ENCODE measurements around the gene RALGAPB.

The RALGAPB gene

GRCh38 chr20:38551056-38551626 lies 78.5 kb downstream of the RALGAPB start:
- no peak for DNase-seq

- no peak for DNase-seq
Observed at GRCh38 chr20:38554986-38555385, 82.3 kb downstream of the RALGAPB start.

GRCh38 chr20:38555395-38555794 lies 82.8 kb downstream of the RALGAPB start:
- no peak for DNase-seq

- no peak for DNase-seq
Observed at GRCh38 chr20:38557174-38557573, 84.5 kb downstream of the RALGAPB start.

GRCh38 chr20:38558596-38559360 lies 86.1 kb downstream of the RALGAPB start:
- no peak for DNase-seq

GRCh38 chr20:38559764-38560163 lies 87.1 kb downstream of the RALGAPB start:
- no peak for DNase-seq

GRCh38 chr20:38563802-38564431 lies 91.3 kb downstream of the RALGAPB start:
- no peak for DNase-seq

- no peak for DNase-seq
Observed at GRCh38 chr20:38564680-38565079, 92.0 kb downstream of the RALGAPB start.

GRCh38 chr20:38566036-38566598 lies 93.5 kb downstream of the RALGAPB start:
- DNase-seq: no peak

GRCh38 chr20:38569747-38570525 lies 97.3 kb downstream of the RALGAPB start:
- no peak for DNase-seq

- no peak for DNase-seq
Observed at GRCh38 chr20:38573413-38573812, 100.8 kb downstream of the RALGAPB start.

- no peak for DNase-seq
Observed at GRCh38 chr20:38579219-38579910, 106.7 kb downstream of the RALGAPB start.

- DNase-seq: no peak
Observed at GRCh38 chr20:38579921-38580320, 107.3 kb downstream of the RALGAPB start.

- DNase-seq: no peak
Observed at GRCh38 chr20:38581013-38581412, 108.4 kb downstream of the RALGAPB start, which contains the start of gene ADIG. Gene ADIG, plus strand, starts transcription at chr20:38581197. Its CDS starts 54 bp downstream, at chr20:38581251.

- no peak for DNase-seq
Observed at GRCh38 chr20:38581830-38582358, 109.3 kb downstream of the RALGAPB start.

GRCh38 chr20:38583306-38583705 lies 110.7 kb downstream of the RALGAPB start:
- no peak for DNase-seq

GRCh38 chr20:38584099-38584763 lies 111.6 kb downstream of the RALGAPB start:
- no peak for DNase-seq

- DNase-seq: no peak
Observed at GRCh38 chr20:38585404-38586180, 112.9 kb downstream of the RALGAPB start.

GRCh38 chr20:38586181-38586525 lies 113.5 kb downstream of the RALGAPB start:
- no peak for DNase-seq

- no peak for DNase-seq
Observed at GRCh38 chr20:38588303-38588702, 115.7 kb downstream of the RALGAPB start.

GRCh38 chr20:38589351-38589750 lies 116.7 kb downstream of the RALGAPB start:
- DNase-seq: no peak
